LHCN-M2 (cell line): ENCODE data around the gene SAMD8. TPM values are rescaled to one million over a fixed set of nuclear protein-coding genes. Genes with fewer than 3 reads are reported as not detected.
"Not testable (repeated sequence)": the region's sequence is repeated elsewhere in the genome, so short reads cannot be mapped to it uniquely, and the experiment has no call there.

ENCODE experiments used
- DNase-seq: peaks from one replicate; pipeline ENCODE4 v3.0.0-alpha.2; 2012; ENCODE audit warnings: low read depth
- total RNA-seq: library from RNA; depleted of rRNA; stranded (reverse); fragments of >200 nt; gene quantifications from 2 replicates; pipeline ENCODE4 v1.2.3, GENCODE V29; 2014

The SAMD8 gene
- total RNA-seq, 1 experiment from 2014 or later = 26.1 TPM

DNA sequence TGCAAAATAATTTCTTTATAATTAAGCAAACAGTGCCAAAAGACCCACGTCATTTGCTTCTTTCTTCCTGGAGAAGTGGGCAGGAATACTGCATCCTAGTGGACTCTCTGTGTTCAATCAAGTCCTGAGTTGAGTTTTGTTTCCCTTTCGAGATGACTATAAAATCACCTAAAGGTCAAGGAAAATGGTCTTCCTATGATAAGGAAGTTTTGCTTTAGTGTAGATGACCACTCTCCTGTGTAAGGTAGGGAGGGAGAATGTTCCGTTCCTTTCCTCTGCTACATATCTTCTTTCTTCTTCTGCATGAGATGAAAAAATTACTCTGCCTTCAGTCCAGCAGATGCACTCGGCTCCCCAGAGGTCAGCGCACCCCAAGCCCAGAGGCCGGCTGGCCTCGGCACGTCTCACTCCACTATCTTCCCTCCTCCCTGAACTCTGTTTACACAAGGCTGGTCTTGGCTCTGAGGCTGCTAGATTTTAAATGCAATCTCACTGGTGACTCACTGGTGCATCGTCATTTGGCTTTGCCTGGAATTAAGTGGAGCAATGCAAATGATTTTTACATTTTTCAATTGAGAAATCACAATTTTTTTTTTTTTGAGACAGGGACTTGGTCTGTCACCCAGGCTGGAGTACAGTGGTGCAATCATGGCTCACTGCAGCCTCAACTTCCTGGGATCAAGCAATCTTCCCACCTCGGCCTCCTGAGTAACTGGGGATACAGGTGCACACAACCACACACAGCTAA is 80.5 kb downstream of the SAMD8 start:
- DNase-seq = peak; percentile 89

- not testable (repeated sequence) for DNase-seq
Observed at GRCh38 chr10:75194625-75195024, 83.2 kb downstream of the SAMD8 start.

GRCh38 chr10:75195035-75195763 is 83.7 kb downstream of the SAMD8 start:
- no peak for DNase-seq

GRCh38 chr10:75197066-75197465 is 85.6 kb downstream of the SAMD8 start:
- no peak for DNase-seq

DNA sequence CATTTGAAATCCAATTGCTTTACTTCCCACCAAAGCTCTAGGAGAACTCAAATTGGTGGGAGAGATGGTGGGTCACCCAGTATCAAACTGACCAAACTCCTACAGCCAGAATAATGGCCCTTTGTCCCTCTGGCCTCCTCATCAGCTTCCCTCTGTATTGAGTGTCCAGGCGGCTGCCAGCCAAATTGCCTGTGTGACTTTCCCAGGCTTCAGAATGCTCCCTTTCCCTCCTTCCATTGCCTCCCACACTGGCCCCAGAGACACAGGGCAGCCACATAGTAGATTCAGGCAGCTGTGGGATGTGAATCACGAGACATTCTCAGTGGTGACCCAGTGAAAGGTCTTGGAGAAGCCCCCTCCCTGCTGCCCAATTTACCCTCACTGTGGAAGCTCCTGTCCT is 86.5 kb downstream of the SAMD8 start:
- no peak for DNase-seq

DNA sequence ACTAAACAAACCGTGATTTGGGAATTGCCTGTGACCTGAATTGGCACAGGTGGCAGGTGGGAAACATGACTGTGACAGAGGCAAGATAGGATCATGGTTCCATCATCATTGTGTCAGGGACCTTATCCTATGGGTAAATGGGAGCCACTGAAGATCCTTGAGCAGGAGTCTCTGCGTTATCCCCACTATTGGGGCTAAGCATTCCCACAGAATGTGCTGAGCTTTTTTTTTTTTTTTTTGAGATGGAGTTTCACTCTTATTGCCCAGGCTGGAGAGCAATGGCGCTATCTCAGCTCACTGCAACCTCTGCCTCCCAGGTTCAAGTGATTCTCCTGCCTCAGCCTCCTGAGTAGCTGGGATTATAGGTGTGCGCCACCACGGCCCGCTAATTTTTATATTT is 88.5 kb downstream of the SAMD8 start:
- DNase-seq = not testable (repeated sequence)

DNA sequence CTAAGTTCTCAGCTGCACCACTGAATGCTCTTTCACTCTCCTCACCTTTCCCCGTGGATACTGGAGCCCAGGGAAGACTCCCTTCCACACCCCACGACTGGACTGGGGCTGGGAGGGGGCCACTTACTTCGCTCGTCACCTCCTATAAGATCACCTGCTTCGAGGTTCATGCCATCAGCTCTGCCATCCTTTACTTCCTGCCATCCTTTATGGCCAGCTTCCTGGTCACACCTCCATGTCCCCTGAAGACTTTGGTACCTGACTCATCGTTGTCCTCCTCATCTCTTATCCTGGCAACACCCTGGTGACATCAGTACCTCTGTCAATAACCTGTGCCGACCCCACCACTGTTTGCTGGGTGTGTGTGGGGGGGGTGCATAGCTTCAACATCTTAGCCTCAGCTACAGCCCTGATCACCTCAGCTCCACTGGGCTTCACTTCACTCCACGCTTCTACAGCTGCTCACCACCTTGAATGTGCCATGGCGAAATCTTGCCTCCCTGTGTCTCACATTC is 90.4 kb downstream of the SAMD8 start:
- no peak for DNase-seq

DNA sequence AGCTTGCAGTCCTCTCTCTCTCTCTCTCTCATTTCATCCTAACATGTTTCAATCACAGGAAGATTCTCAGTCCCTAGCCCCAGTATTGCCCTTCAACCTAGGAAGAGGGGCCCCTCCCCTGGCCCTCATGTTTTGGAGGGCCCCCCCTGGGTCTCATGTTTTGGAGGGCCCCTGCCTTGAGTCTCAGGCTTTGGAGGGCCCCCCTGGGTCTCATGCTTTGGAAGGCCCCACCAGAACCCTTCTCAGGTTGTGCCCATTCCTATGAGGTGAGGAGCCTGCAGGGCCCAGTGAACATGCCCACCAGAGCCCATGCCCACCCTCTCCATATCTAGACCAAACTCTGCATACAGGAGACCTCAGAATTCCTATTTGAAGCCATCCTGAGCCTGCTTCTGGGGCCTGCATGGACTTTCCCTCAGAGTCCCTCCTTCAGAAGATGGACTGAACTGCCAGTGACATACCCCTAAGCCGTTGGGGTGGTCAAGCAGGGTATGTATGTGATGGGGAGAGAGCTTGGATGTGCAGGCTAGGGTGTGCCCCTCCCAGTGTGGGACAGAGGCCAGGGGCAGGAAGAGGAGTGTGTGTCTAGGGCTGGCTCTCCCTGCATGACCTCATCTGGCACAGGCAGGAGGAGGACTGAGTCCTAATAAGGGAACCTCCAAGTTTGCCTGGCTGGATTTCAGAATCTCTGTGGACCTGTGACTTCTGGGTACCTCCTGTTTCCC is 91.0 kb downstream of the SAMD8 start:
- peak; percentile 38 for DNase-seq

DNA sequence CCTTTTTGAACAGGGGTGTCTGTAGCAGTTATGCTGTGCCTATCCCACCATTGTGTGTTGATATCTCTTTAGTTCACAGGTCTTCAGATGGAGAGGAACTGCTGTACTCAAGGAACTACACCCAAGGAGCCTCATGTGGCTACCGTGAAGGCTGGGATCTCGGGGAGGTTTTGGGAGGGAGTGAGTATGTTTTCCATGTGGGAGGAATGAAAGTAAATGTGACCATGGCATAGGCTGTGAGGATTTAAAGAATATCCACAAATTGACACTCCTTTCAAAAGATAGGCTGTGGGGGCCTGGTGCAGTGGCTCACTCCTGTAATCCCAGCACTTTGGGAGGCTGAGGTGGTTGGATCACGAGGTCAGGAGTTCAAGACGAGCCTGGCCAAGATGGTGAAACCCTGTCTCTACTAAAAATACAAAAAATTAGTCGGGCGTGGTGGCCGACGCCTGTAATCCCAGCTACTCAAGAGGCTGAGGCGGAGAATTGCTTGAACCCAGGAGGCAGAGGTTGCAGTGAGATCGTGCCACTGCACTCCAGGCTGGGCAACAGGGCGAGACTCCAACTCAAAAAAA is 91.7 kb downstream of the SAMD8 start:
- DNase-seq = not testable (repeated sequence)

GRCh38 chr10:75203724-75204123 is 92.3 kb downstream of the SAMD8 start:
- DNase-seq = no peak

- DNase-seq = no peak
Observed at GRCh38 chr10:75205908-75206307, 94.5 kb downstream of the SAMD8 start.

DNA sequence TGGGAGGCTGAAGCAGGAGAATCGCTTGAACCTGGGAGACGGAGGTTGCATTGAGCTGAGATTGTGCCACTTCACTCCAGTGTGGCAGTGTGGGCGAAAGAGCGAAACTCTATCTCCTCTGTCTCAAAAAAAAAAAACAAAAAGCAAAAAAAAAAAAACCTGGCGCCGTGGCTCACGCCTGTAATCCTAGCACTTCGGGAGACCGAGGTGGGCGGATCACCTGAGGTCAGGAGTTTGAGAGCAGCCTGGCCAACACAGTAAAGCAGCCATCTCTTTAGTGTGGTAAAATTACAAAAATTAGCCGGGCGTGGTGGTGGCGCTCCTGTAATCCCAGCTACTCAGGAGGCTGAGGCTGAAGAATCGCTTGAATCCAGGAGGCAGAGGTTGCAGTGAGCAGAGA is 95.2 kb downstream of the SAMD8 start:
- not testable (repeated sequence) for DNase-seq

DNA sequence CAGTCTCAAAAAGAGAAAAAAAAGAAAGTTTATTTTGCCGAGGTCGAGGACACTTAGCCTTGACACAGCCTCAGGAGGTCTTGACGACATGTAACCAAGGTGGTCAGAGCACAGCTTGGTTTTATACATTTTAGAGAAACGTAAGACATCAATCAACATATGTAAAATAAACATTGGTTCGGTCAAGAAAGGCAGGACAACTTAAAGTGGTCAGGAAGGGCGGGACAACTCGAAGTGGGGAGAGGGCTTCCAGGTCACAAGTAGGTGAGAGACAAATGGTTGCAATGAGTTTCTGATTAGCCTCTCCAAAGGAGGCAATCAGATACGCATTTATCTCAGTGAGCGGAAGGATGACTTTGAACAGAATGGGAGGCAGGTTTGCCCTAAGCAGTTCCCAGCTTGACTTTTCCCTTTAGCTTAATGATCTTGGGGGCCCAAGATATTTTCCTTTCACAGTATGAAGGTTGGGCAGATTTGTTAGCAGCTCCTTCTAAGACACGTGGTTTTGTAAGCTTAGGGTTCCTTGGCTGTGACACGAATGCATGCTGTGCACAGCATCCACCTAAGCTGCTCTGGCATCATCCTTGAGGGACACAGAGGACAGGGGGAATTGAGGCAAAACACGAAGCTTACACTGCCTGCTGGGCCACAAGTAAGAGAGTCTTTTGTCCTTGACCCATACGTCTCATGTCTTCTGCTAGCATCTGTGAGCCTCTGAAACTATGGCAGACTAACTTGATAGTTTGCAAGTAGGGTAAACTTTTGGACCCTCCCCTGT is 95.8 kb downstream of the SAMD8 start:
- no peak for DNase-seq

DNA sequence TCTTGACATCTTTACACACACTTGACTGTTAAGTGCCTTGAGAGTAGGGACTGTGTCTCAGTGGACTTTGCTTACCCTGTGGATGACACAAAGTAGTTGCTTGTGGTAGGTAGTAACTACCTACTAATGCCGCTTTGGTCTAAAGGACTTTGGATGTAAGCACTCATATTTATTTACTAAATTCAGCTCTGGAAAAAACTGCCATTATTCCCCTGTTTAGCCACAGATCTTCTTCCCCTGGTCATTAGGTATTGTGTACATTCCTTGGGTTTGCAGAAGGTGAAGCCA is 96.3 kb downstream of the SAMD8 start:
- no peak for DNase-seq

DNA sequence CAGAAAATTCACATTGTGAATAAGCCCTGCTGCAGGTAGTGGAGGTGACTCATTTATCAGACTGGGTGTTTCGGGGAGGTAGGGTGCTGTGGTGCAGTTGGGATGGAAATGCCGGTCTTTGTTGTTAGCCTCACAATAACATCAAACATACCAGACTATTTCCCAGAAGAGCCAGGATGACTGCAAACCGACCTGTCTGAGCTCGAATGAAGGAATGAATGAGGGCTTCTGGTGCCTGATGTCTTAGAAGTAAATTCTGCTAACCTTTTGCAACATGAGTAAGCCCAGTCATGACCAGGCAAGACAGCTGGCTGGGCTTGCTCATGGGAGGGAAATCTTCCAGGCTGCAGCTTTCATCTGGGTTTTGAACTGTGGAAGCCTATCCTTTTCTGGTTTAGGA is 96.7 kb downstream of the SAMD8 start:
- peak; percentile 84 for DNase-seq

DNA sequence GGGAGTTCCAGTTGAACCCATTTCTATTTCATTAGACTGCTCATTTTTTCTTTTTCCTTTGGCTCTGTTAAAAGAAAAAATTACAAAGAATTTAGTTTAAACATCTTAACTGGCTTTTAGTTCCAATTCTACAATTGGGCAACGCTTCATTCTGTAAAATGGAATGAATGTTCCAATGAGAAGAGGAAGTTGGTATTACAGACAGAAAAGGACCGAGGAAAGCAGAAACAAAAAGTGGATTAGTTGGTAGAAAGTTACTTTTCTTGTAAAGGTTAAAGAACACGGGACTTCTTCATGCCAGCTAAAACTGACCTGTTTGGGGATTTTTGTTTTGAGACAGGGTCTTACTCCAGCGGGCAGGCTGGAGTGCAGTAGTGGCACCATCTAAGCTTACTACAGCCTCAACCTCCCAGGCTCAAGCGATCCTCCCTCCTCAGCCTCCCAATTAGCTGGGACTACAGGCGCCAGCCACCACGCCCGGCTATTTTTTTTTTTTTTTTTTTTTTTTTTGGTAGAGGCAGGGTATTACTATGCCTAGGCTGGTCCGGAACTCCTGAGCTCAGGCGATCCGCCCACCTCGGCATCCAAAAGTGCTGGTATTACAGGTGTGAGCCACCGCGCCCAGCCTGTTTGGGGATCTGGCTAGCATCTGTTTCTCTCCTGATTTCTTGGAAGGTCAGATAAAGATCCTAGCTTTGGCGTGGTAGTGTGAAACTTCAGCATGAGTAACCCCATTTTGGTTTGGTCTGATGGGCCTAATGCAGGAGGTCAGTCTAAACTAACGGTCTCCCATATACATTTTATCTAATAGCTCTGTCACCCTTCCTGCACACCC is 97.8 kb downstream of the SAMD8 start:
- DNase-seq = no peak

DNA sequence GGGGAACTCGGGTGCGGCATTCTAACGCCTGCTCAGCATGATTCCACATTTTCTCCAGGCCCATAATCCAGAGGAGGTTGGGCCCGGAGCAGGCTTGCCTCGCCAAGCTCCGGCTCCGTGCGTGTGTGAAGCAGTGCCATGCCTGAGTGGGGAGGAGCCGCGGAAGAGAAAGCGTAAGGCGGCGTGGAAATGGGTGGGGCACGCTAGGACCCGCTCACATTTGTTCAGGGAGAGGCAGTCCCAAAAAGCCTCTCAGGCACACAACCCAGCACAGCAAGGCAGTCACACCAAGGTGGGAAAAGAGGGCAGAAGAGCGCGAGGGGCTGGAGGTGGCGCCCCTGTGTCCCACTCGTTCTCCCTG is 98.4 kb downstream of the SAMD8 start:
- peak; percentile 78 for DNase-seq

DNA sequence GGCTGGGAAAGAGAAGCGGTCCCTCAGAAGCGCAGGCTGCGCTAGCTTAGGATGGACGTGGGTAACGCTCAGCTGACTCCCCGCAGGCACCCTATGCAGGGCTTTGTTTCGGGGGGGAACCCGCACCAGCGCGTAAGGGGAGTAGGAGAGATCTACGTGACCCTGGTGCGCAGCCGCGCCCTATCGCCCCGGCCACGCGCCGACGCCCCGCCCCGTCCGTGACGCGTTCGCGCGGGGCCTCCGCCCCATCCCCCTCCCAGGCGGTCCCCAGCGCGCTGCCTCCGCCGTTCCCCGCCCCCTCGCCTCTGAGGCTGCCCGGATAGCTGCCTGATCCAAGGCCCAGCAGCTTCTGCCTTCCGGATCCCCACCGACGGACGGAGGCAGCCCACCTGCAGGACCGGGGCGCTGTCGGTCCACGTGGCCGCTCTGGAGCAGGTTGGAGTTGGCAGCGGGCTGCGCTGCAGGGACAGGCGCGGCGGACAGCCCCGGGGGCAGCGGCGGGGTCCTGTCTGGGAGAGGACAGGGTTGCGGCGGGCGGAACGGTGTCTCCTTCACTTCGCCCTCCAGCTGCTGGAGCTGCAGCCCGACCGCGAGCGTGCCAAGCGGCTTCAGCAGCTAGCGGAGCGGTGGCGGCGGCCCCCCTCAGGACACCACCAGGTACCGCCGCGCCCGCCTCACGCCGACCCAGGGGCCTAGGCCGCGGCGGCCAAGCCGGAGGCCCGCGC is 99.0 kb downstream of the SAMD8 start, which contains the start of gene VDAC2:
TSS of gene VDAC2 (plus strand) at position 515 of the 725 bp plus-strand sequence. CDS start 363 bp downstream, outside the sequence.
- peak; percentile 86 for DNase-seq

GRCh38 chr10:75211007-75211691 is 99.7 kb downstream of the SAMD8 start:
- peak; percentile 67 for DNase-seq
